PFSK-1 (cell line): ENCODE data around the gene CEACAM3.

Source experiments
- FOXP2 ChIP-seq: optimal IDR thresholded peaks from 2 replicates; pipeline ENCODE3; 2011; ENCODE audit warnings: borderline replicate concordance, control low read depth, inconsistent platforms; ENCODE audit not compliant: insufficient read depth; ENCODE audit errors: extremely low read length, extremely low read depth
- POLR2AphosphoS5 ChIP-seq: IDR thresholded peaks from 2 replicates; pipeline ENCODE4 v1.6.1; 2012; ENCODE audit warnings: low read depth, mild to moderate bottlenecking, control low read depth, low read length, moderate library complexity
- SIN3A ChIP-seq: IDR thresholded peaks from 2 replicates; pipeline ENCODE4 v1.6.1; 2012; ENCODE audit warnings: mild to moderate bottlenecking, low read length, moderate library complexity, borderline replicate concordance; ENCODE audit not compliant: insufficient read depth
- TAF1 ChIP-seq: IDR thresholded peaks from 2 replicates; pipeline ENCODE4 v1.6.1; 2012; ENCODE audit warnings: low read length, control low read depth, borderline replicate concordance; ENCODE audit not compliant: insufficient read depth
- TF ChIP-seq, protein P1 (sequence below), 2 experiments: IDR thresholded peaks; 2 replicates each; pipeline versions ENCODE4 v1.6.1 to v1.8.0; 2011 to 2012; ENCODE audit warnings: low read depth in 2 of 2, low read length in 2 of 2, control low read depth in 1 of 2, inconsistent platforms in 1 of 2, mild to moderate bottlenecking in 1 of 2, moderate library complexity in 1 of 2; ENCODE audit not compliant: insufficient read depth in 1 of 2

CEACAM3 gene

DNA sequence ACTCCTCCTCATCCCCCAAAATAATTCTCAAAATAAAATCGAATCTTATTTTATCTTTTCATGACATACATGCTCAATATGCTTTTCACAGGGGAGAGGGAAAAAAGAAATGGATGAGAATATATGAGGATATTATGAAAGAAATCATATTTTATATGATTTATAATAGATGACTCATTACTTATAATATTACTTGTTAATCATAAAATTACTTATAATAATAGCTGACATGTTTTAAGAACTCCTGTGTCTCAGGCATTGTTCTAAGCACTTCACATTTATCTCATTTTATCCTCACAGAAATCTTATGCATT is 3.0 kb upstream of the CEACAM3 start:
- TF ChIP-seq TAF1 (no peak), SIN3A (no peak), POLR2AphosphoS5 (no peak), FOXP2 (no peak)
- TF ChIP-seq, protein P1, sequence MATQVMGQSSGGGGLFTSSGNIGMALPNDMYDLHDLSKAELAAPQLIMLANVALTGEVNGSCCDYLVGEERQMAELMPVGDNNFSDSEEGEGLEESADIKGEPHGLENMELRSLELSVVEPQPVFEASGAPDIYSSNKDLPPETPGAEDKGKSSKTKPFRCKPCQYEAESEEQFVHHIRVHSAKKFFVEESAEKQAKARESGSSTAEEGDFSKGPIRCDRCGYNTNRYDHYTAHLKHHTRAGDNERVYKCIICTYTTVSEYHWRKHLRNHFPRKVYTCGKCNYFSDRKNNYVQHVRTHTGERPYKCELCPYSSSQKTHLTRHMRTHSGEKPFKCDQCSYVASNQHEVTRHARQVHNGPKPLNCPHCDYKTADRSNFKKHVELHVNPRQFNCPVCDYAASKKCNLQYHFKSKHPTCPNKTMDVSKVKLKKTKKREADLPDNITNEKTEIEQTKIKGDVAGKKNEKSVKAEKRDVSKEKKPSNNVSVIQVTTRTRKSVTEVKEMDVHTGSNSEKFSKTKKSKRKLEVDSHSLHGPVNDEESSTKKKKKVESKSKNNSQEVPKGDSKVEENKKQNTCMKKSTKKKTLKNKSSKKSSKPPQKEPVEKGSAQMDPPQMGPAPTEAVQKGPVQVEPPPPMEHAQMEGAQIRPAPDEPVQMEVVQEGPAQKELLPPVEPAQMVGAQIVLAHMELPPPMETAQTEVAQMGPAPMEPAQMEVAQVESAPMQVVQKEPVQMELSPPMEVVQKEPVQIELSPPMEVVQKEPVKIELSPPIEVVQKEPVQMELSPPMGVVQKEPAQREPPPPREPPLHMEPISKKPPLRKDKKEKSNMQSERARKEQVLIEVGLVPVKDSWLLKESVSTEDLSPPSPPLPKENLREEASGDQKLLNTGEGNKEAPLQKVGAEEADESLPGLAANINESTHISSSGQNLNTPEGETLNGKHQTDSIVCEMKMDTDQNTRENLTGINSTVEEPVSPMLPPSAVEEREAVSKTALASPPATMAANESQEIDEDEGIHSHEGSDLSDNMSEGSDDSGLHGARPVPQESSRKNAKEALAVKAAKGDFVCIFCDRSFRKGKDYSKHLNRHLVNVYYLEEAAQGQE (IDR thresholded peaks at IDR 0.05; ENCODE audit: insufficient read depth in 1 of 2, low read depth in 2 of 2, low read length in 2 of 2), result no peak

DNA sequence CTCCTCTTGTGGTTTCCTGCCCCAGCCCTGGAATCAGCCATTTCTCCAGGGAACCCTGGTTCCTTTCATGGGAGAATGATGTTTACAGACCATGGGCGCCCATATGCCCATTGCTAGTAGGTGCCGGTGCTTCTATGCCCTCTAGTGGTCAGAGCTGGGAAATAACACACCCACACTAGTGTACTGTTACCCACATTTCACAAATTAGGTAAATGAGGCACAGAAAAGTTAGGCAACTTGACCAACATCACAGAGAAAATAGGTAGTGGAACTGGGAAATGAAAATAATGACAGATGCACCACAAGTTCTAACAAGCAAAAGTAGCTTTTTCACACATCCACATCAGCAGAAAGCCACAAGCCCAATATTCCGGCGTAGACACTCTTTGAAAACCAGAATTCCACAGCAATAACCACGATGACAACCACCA is 1.3 kb upstream of the CEACAM3 start:
- no peak for TF ChIP-seq SIN3A
- TF ChIP-seq FOXP2, result no peak
- TF ChIP-seq, protein P1 (IDR thresholded peaks at IDR 0.05; ENCODE audit: insufficient read depth in 1 of 2, low read depth in 2 of 2, low read length in 2 of 2), result no peak
- TF ChIP-seq TAF1, result no peak
- no peak for TF ChIP-seq POLR2AphosphoS5

DNA sequence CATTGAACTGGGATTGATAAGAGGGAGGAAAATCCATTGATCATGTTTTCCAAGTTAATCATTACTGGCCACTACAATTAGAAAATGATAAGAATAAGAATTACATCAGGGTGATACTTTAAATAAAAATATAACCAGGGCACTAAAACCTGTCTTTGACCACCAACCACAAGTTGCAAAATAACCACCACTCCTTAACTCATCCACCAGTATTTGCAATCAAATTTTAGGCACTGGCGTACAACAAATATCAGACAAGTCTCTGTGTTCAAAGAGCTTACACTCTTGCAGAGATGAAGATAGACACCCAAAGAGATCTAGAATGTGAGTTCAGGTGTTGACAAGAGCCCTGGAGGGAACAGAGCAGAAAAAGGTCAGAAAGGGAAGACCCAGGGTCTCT is 514 bp downstream of the CEACAM3 start:
- TF ChIP-seq FOXP2 (no peak), POLR2AphosphoS5 (no peak), TAF1 (no peak), SIN3A (no peak)
- TF ChIP-seq, protein P1 (IDR thresholded peaks at IDR 0.05; ENCODE audit: insufficient read depth in 1 of 2, low read depth in 2 of 2, low read length in 2 of 2), result no peak

GRCh38 chr19:41799444-41800000 is 3.1 kb downstream of the CEACAM3 start:
- TF ChIP-seq SIN3A (no peak), FOXP2 (no peak), TAF1 (no peak), POLR2AphosphoS5 (no peak)
- TF ChIP-seq, protein P1 (IDR thresholded peaks at IDR 0.05; ENCODE audit: insufficient read depth in 1 of 2, low read depth in 2 of 2, low read length in 2 of 2), result no peak

DNA sequence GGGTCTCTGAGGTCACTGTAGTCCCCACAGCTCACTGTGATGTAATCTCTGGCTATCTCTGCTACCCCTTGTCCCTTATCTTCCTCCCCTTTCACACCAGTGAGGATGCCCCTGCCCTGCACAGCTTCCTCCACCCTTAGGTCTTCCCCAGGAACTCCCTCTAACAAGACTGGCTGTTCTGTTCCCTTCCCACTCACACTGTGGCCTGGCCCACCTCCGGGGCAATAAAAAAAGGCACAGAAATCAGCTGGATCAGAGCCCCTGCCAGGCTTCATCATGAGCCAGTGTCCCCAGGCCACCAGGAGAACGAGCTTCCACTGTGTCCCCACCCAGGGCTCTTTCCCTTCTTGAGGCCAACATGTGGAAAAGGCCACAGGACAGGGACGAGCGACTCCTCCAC is 4.6 kb downstream of the CEACAM3 start:
- TF ChIP-seq, protein P1 (IDR thresholded peaks at IDR 0.05; ENCODE audit: insufficient read depth in 1 of 2, low read depth in 2 of 2, low read length in 2 of 2), result no peak
- TF ChIP-seq TAF1, result no peak
- no peak for TF ChIP-seq SIN3A
- no peak for TF ChIP-seq FOXP2
- no peak for TF ChIP-seq POLR2AphosphoS5
